ENCODE results near the gene CHST15.

The CHST15 gene

DNA sequence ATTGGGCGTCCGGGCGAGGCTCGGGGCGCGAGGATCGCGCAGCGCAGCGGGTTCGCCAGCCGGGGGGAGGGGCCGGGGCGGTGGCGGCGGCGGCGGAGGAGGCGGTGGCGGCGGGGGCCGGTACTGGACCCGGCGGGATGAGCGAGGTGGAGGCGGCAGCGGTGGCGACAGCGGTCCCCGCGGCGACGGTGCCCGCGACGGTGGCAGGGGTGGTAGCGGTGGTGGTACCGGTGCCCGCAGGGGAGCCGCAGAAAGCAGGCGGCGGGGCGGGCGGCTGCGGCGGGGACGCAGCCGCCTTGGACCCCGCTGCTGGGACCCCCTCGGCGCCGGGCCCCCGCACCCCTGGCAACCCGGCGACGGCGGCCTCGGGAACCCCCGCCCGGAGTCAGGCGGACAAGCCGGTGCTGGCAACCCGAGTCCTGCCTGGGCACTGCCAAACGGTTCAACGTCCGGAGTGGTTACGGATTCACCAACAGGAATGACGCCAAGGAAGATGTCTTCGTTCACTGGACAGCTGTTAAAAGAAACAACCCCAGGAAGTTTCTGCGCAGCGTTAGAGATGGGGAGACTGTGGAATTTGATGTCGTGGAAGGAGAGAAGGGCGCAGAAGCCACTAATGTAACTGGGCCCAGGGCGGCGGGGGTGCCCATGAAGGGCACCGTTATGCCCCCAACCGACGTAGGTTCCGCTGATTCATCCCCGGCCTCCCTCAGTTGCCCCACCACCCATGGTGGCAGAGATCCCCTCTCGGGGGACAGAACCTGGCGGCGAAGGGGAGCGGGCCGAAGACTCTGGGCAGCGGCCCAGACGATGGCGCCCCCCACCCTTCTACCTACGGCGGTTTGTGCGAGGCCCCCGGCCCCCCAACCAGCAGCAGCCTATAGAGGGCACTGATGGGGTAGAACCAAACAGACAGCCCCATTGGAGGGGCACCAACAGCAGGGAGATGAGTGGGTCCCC lies 101.5 kb downstream of the CHST15 start:
- H3K4me2 ChIP-seq = no peak overlapping the region
- H3K27me3 ChIP-seq (ENCODE audit: insufficient read depth, low read depth) = no peaks in the 10 kb centered on the region
- H3K4me1 ChIP-seq (ENCODE audit: low read depth, poor library complexity, severe bottlenecking) = peaks cover 25% of the 10 kb centered on the region
- no peak overlapping the region for H3K9ac ChIP-seq
- H4K20me1 ChIP-seq (ENCODE audit: insufficient read depth) = no peaks in the 10 kb centered on the region
- H3K79me2 ChIP-seq (ENCODE audit: insufficient read depth, low read depth) = no peaks in the 10 kb centered on the region
- no peak overlapping the region for H3K27ac ChIP-seq
- no peak overlapping the region for H3K4me3 ChIP-seq (IDR thresholded peaks at IDR 0.05; ENCODE audit: insufficient read depth, low read depth, low read length)
- no peak overlapping the region for H2AFZ ChIP-seq (ENCODE audit: low read depth)
- TF ChIP-seq, protein P1, sequence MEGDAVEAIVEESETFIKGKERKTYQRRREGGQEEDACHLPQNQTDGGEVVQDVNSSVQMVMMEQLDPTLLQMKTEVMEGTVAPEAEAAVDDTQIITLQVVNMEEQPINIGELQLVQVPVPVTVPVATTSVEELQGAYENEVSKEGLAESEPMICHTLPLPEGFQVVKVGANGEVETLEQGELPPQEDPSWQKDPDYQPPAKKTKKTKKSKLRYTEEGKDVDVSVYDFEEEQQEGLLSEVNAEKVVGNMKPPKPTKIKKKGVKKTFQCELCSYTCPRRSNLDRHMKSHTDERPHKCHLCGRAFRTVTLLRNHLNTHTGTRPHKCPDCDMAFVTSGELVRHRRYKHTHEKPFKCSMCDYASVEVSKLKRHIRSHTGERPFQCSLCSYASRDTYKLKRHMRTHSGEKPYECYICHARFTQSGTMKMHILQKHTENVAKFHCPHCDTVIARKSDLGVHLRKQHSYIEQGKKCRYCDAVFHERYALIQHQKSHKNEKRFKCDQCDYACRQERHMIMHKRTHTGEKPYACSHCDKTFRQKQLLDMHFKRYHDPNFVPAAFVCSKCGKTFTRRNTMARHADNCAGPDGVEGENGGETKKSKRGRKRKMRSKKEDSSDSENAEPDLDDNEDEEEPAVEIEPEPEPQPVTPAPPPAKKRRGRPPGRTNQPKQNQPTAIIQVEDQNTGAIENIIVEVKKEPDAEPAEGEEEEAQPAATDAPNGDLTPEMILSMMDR (conservative IDR thresholded peaks at IDR 0.05; ENCODE audit: low read depth, low read length) = no peak
- no peaks in the 10 kb centered on the region for H3K36me3 ChIP-seq (ENCODE audit: insufficient read depth)

- H3K9ac ChIP-seq = no peak overlapping the region
- H3K79me2 ChIP-seq (ENCODE audit: insufficient read depth, low read depth) = no peaks in the 10 kb centered on the region
- TF ChIP-seq, protein P1 (conservative IDR thresholded peaks at IDR 0.05; ENCODE audit: low read depth, low read length) = no peak
Measured at GRCh38 chr10:123990889-123991288, 102.5 kb downstream of the CHST15 start.

GRCh38 chr10:123988694-123989093 lies 104.7 kb downstream of the CHST15 start:
- no peaks in the 10 kb centered on the region for H3K79me2 ChIP-seq (ENCODE audit: insufficient read depth, low read depth)
- TF ChIP-seq, protein P1 (conservative IDR thresholded peaks at IDR 0.05; ENCODE audit: low read depth, low read length) = no peak
- no peak overlapping the region for H2AFZ ChIP-seq (ENCODE audit: low read depth)
- H3K36me3 ChIP-seq (ENCODE audit: insufficient read depth) = no peaks in the 10 kb centered on the region
- H3K27ac ChIP-seq = no peak overlapping the region
- no peak overlapping the region for H3K4me2 ChIP-seq
- H3K27me3 ChIP-seq (ENCODE audit: insufficient read depth, low read depth) = no peaks in the 10 kb centered on the region
- no peaks in the 10 kb centered on the region for H4K20me1 ChIP-seq (ENCODE audit: insufficient read depth)
- no peaks in the 10 kb centered on the region for H3K4me1 ChIP-seq (ENCODE audit: low read depth, poor library complexity, severe bottlenecking)
- H3K4me3 ChIP-seq (IDR thresholded peaks at IDR 0.05; ENCODE audit: insufficient read depth, low read depth, low read length) = no peak overlapping the region
- H3K9ac ChIP-seq = no peak overlapping the region

More at GRCh38 chr10:123990889-123991288, 102.5 kb downstream of the CHST15 start:
- Histone ChIP-seq H3K4me3 (IDR thresholded peaks at IDR 0.05; ENCODE audit: insufficient read depth, low read depth, low read length) (no peak overlapping the region), H3K36me3 (ENCODE audit: insufficient read depth) (no peaks in the 10 kb centered on the region), H2AFZ (ENCODE audit: low read depth) (no peak overlapping the region), H3K27ac (no peak overlapping the region), H3K4me1 (ENCODE audit: low read depth, poor library complexity, severe bottlenecking) (peaks cover 15% of the 10 kb centered on the region), H3K4me2 (no peak overlapping the region), H3K27me3 (ENCODE audit: insufficient read depth, low read depth) (no peaks in the 10 kb centered on the region), H4K20me1 (ENCODE audit: insufficient read depth) (no peaks in the 10 kb centered on the region)

DNA sequence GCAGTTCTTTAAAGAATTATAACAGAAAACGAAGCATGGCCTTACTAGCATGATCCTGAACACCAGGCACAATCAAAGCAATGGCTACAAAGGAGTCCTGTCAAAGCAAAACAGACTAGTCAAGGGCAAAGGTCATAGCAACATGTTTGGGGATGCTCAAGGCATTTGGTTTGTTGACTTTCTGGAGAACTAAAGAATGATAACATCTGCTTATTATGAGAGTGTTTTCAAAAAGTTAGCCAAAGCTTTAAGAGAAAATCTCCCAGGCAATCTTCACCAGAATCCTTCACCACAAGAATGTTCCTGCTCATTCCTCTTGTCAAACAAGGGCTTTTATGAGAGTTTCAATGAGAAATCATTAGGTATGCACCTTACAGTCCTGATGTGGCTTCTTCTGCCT lies 106.7 kb downstream of the CHST15 start:
- Histone ChIP-seq H3K79me2 (ENCODE audit: insufficient read depth, low read depth) (no peaks in the 10 kb centered on the region), H3K4me2 (no peak overlapping the region), H3K4me1 (ENCODE audit: low read depth, poor library complexity, severe bottlenecking) (no peaks in the 10 kb centered on the region), H3K4me3 (IDR thresholded peaks at IDR 0.05; ENCODE audit: insufficient read depth, low read depth, low read length) (no peak overlapping the region), H3K36me3 (ENCODE audit: insufficient read depth) (no peaks in the 10 kb centered on the region), H3K27me3 (ENCODE audit: insufficient read depth, low read depth) (no peaks in the 10 kb centered on the region), H4K20me1 (ENCODE audit: insufficient read depth) (no peaks in the 10 kb centered on the region), H3K27ac (no peak overlapping the region), H2AFZ (ENCODE audit: low read depth) (no peak overlapping the region), H3K9ac (no peak overlapping the region)
- TF ChIP-seq, protein P1 (conservative IDR thresholded peaks at IDR 0.05; ENCODE audit: low read depth, low read length) = no peak
